Gastroesophageal sphincter (tissue), 3 donors: ENCODE results near the gene TP63.

Experiments used
- POLR2A ChIP-seq, 2 donors: fragments of 450-650 bp; IDR thresholded peaks; one replicate each; pipeline ENCODE4 v1.6.1; 2017; ENCODE audit warnings: antibody characterized with exemption in 2 of 2, mild to moderate bottlenecking in 2 of 2, moderate library complexity in 1 of 2
- TF ChIP-seq, protein P1 (sequence below), 4 experiments: fragments of 200-600 bp in 2 of 4; fragments of 450-650 bp in 2 of 4; sonication (generic) in 1 of 4; IDR thresholded peaks; one replicate each; pipeline ENCODE4 v1.5.1; 2017 to 2019; ENCODE audit warnings: antibody characterized with exemption in 4 of 4, mild to moderate bottlenecking in 2 of 4, moderate library complexity in 2 of 4

DNA sequence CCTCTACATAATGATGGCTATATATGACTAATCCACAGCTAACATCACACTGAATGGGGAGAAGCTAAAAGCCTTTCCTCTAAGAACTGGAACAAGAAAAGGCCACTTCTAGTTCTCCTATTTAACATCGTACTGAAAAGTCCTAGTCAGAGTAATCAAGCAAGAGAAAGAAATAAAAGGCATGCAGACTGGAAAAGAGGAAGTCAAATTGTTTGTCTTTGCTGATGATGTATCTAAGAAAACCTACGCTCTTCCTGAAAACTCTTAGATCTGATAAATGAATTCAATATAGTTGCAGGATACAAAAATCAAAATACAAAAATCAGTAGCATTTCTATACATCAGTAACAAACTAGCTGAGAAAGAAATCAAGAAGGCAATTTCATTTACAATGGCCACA, 116.9 kb downstream of the TP63 start:
- TF ChIP-seq, protein P1, sequence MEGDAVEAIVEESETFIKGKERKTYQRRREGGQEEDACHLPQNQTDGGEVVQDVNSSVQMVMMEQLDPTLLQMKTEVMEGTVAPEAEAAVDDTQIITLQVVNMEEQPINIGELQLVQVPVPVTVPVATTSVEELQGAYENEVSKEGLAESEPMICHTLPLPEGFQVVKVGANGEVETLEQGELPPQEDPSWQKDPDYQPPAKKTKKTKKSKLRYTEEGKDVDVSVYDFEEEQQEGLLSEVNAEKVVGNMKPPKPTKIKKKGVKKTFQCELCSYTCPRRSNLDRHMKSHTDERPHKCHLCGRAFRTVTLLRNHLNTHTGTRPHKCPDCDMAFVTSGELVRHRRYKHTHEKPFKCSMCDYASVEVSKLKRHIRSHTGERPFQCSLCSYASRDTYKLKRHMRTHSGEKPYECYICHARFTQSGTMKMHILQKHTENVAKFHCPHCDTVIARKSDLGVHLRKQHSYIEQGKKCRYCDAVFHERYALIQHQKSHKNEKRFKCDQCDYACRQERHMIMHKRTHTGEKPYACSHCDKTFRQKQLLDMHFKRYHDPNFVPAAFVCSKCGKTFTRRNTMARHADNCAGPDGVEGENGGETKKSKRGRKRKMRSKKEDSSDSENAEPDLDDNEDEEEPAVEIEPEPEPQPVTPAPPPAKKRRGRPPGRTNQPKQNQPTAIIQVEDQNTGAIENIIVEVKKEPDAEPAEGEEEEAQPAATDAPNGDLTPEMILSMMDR (IDR thresholded peaks at IDR 0.05): no peak
- TF ChIP-seq POLR2A (IDR thresholded peaks at IDR 0.05): no peak
